ENCODE measurements around the gene ATP6V1D. TPM values are rescaled to one million over a fixed set of nuclear protein-coding genes. Genes with fewer than 3 reads are reported as not detected.
"Not testable (repeated sequence)": the region's sequence is repeated elsewhere in the genome, so short reads cannot be mapped to it uniquely, and the experiment has no call there.

Gene ATP6V1D
- total and polyA plus RNA-seq, 9 of the 15 experiments (the other 6 are each of a cell fraction or from before 2014, with no cell fraction given): 35.5 to 91.0 (median 50.0) TPM

GRCh38 chr14:67331368-67332125 lies 28.1 kb downstream of the ATP6V1D start (continued):
- no peak for TF ChIP-seq ZHX1 (conservative IDR thresholded peaks at IDR 0.05; ENCODE audit: low read length)
- no peak for TF ChIP-seq ZNF584 (CRISPR knock-in tag; IDR thresholded peaks at IDR 0.05; ENCODE audit: low read depth)
- TF ChIP-seq CBX8 (IDR thresholded peaks at IDR 0.05; ENCODE audit: borderline replicate concordance, extremely low read depth, low read depth, low read length, poor library complexity, severe bottlenecking): no peak

GRCh38 chr14:67329666-67330065 lies 29.9 kb downstream of the ATP6V1D start:
- H3K4me1 ChIP-seq (replicated peaks in 1 of 2; ENCODE audit: control insufficient read depth in 2 of 2, insufficient read depth in 2 of 2, low read length in 2 of 2); H3K79me2 ChIP-seq (ENCODE audit: control insufficient read depth, insufficient read depth, low read length); H3K4me3 ChIP-seq; H3K27ac ChIP-seq (ENCODE audit: extremely low read depth, low read depth, low read length); H4K20me1 ChIP-seq (replicated peaks; ENCODE audit: control insufficient read depth, insufficient read depth, low read length); ATAC-seq; H3K4me2 ChIP-seq (ENCODE audit: insufficient read depth, low read length); BruUV-seq (replicated peaks); in situ Hi-C loops (cut with MboI); FAIRE-seq; intact Hi-C loops (cut with micrococcal nuclease); H2AFZ ChIP-seq (ENCODE audit: low read depth, low read length); CTCF ChIA-PET (ENCODE audit: low intra/inter-chr PET ratio); H3K27me3 ChIP-seq (ENCODE audit: control insufficient read depth in 2 of 2, insufficient read depth in 2 of 2, low read length in 2 of 2); H3K9ac ChIP-seq (ENCODE audit: insufficient read depth in 1 of 2, low read depth in 2 of 2, low read length in 2 of 2); DNase-seq (ENCODE audit: extremely low read depth in 1 of 4, low spot score in 3 of 4); H3K9me1 ChIP-seq (ENCODE audit: control insufficient read depth, insufficient read depth, low read length); H3K9me3 ChIP-seq (replicated peaks; ENCODE audit: control insufficient read depth, insufficient read depth, low read depth, low read length); POLR2A ChIA-PET: not testable (repeated sequence)
- WGBS (ENCODE audit: insufficient coverage, low coverage, missing lambda C conversion rate): 95% methylated on average over 4 of the region's 4 CpGs
- H3K36me3 ChIP-seq (ENCODE audit: control insufficient read depth, insufficient read depth, low read length): peaks cover 34% of the 10 kb centered on the region; the same call in 2 of the 3 replicates

Measured in K562 (cell line).